Fibroblast of skin of scalp (primary cell): ENCODE data around the gene TRIM47.
A peak's percentile ranks its signal among the peaks of the same experiment; 100 is the strongest.

ENCODE experiments used
- DNase-seq: peaks from one replicate; pipeline ENCODE4 v3.0.0-alpha.2; 2013

The TRIM47 gene

GRCh38 chr17:75828076-75828400, 50.3 kb downstream of the TRIM47 start:
- DNase-seq = no peak

- DNase-seq = peak; percentile 73
Measured at GRCh38 chr17:75827308-75828075, 50.9 kb downstream of the TRIM47 start.

- no peak for DNase-seq
Measured at GRCh38 chr17:75826561-75827307, 51.6 kb downstream of the TRIM47 start.

- no peak for DNase-seq
Measured at GRCh38 chr17:75825748-75826370, 52.5 kb downstream of the TRIM47 start.

- no peak for DNase-seq
Measured at GRCh38 chr17:75825149-75825552, 53.2 kb downstream of the TRIM47 start.

GRCh38 chr17:75824666-75825065, 53.7 kb downstream of the TRIM47 start:
- no peak for DNase-seq
